GM18502 (cell line): ENCODE data around the gene ARFIP2.

Experiments used
- ATAC-seq: cut with Tn5 transposase; IDR thresholded peaks from one replicate; pipeline ENCODE4 v1.9.1; 2021; ENCODE audit warnings: mild to moderate bottlenecking; ENCODE audit not compliant: unreplicated experiment, poor library complexity

The ARFIP2 gene

GRCh38 chr11:6483015-6483414, 1.9 kb upstream of the ARFIP2 start:
- no peak for ATAC-seq

GRCh38 chr11:6482441-6482840, 1.3 kb upstream of the ARFIP2 start:
- ATAC-seq = no peak

GRCh38 chr11:6481924-6482275, 769 bp upstream of the ARFIP2 start:
- peak; percentile 2 for ATAC-seq

- no peak for ATAC-seq
These were observed 724 bp downstream of the ARFIP2 start for GRCh38 chr11:6480299-6480914.

GRCh38 chr11:6476571-6476970, 4.6 kb downstream of the ARFIP2 start:
- ATAC-seq = no peak

- ATAC-seq = no peak
These were observed 5.2 kb downstream of the ARFIP2 start for GRCh38 chr11:6475936-6476335.

- ATAC-seq = no peak
These were observed 6.2 kb downstream of the ARFIP2 start for GRCh38 chr11:6474806-6475500.

GRCh38 chr11:6474413-6474792, 6.7 kb downstream of the ARFIP2 start:
- no peak for ATAC-seq

GRCh38 chr11:6473451-6474412, 7.4 kb downstream of the ARFIP2 start, which contains the start of gene TRIM3:
Gene TRIM3 (minus strand): TSS chr11:6473941. CDS start chr11:6465695, 8,246 bp downstream.
- ATAC-seq = peak; percentile 61

- ATAC-seq = no peak
These were observed 8.2 kb downstream of the ARFIP2 start for GRCh38 chr11:6472934-6473333.

GRCh38 chr11:6469599-6469998, 11.5 kb downstream of the ARFIP2 start:
- no peak for ATAC-seq

GRCh38 chr11:6468712-6469495, 12.2 kb downstream of the ARFIP2 start:
- peak; percentile 81 for ATAC-seq

- ATAC-seq = no peak
These were observed 22.1 kb downstream of the ARFIP2 start for GRCh38 chr11:6459099-6459450.

GRCh38 chr11:6458352-6459098, 22.6 kb downstream of the ARFIP2 start:
- ATAC-seq = no peak

GRCh38 chr11:6457581-6458320, 23.4 kb downstream of the ARFIP2 start:
- no peak for ATAC-seq

- ATAC-seq = no peak
These were observed 24.6 kb downstream of the ARFIP2 start for GRCh38 chr11:6456361-6457073.

- ATAC-seq = no peak
These were observed 26.1 kb downstream of the ARFIP2 start for GRCh38 chr11:6455070-6455469.

- no peak for ATAC-seq
These were observed 28.0 kb downstream of the ARFIP2 start for GRCh38 chr11:6453152-6453551.
